Transverse colon (tissue), 4 donors: ENCODE results near the gene ATAT1.
"Not testable (repeated sequence)": the region's sequence is repeated elsewhere in the genome, so short reads cannot be mapped to it uniquely, and the experiment has no call there.

Source experiments
- EP300 ChIP-seq: sonication (generic); formaldehyde crosslinking; IDR thresholded peaks from one replicate; pipeline ENCODE4 v1.6.1; 2017; ENCODE audit warnings: antibody characterized with exemption, low read depth
- POLR2A ChIP-seq: fragments of 450-650 bp; IDR thresholded peaks from one replicate; pipeline ENCODE4 v1.6.1; 2016; ENCODE audit warnings: antibody characterized with exemption, mild to moderate bottlenecking, moderate library complexity
- POLR2AphosphoS5 ChIP-seq, 3 donors: sonication (generic); formaldehyde crosslinking; IDR thresholded peaks; one replicate each; pipeline ENCODE4 v1.6.1; 2016; ENCODE audit warnings: antibody characterized with exemption in 3 of 3
- TF ChIP-seq, protein P1 (sequence below), 5 experiments: fragments of 200-600 bp in 3 of 5; fragments of 450-650 bp in 2 of 5; sonication (generic) in 3 of 5; IDR thresholded peaks; 1 replicate in 2 of 5; 2 replicates in 3 of 5; pipeline ENCODE4 v1.5.1; 2016 to 2017; ENCODE audit warnings: antibody characterized with exemption in 5 of 5, inconsistent platforms in 3 of 5, mild to moderate bottlenecking in 2 of 5, moderate library complexity in 1 of 5

DNA sequence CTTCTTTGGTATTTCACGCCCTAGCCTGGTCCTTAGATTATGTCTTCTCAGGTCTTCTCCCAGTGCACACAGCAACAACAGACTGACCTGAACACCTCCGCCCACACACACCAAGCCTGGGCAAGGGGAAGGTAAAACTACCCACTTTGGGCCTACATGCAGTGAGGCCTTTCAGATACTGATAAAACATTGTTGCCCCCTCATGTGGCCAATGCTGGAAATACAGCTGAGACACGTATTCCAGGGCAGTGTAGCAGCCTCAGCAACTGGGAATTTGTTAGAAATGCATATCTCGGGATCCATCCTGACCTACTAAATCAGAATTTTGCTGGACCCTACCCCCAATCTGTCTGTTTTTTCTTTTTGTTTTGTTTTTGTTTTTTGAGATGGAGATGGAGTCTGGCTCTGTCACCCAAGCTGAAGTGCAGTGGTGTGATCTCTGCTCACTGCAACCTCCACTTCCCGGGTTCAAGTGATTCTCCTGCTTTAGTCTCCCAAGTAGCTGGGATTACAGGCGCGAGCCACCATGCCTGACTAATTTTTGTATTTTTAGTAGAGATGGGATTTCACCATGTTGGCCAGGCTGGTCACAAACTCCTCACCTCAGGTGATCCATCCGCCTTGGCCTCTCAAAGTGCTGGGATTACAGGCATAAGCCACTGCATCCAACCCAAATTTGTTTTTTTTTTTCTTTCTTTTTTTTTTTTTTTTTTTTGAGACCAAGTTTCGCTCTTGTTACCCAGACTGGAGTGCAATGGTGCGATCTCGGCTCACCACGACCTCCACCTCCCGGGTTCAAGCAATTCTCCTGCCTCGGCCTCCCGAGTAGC is 29.1 kb upstream of the ATAT1 start:
- TF ChIP-seq, protein P1, sequence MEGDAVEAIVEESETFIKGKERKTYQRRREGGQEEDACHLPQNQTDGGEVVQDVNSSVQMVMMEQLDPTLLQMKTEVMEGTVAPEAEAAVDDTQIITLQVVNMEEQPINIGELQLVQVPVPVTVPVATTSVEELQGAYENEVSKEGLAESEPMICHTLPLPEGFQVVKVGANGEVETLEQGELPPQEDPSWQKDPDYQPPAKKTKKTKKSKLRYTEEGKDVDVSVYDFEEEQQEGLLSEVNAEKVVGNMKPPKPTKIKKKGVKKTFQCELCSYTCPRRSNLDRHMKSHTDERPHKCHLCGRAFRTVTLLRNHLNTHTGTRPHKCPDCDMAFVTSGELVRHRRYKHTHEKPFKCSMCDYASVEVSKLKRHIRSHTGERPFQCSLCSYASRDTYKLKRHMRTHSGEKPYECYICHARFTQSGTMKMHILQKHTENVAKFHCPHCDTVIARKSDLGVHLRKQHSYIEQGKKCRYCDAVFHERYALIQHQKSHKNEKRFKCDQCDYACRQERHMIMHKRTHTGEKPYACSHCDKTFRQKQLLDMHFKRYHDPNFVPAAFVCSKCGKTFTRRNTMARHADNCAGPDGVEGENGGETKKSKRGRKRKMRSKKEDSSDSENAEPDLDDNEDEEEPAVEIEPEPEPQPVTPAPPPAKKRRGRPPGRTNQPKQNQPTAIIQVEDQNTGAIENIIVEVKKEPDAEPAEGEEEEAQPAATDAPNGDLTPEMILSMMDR (IDR thresholded peaks at IDR 0.05) = peak; percentile 75 to 85 (median 80)
- TF ChIP-seq POLR2AphosphoS5 (IDR thresholded peaks at IDR 0.05) (peak in 1 of 3 donors; percentile 50), POLR2A (peak; percentile 6)
- TF ChIP-seq EP300 = not testable (repeated sequence)
